NCI-H2171 treated with DMSO at 0.1 percent for 48 hours (cell line): Measurements from ENCODE around the gene JPT2.
A peak's percentile ranks its signal among the peaks of the same experiment; 100 is the strongest.

Experiments used
- DNase-seq: peaks from one replicate; lab custom pipeline; 2025; lab: John Stamatoyannopoulos, UW

JPT2 gene

DNA sequence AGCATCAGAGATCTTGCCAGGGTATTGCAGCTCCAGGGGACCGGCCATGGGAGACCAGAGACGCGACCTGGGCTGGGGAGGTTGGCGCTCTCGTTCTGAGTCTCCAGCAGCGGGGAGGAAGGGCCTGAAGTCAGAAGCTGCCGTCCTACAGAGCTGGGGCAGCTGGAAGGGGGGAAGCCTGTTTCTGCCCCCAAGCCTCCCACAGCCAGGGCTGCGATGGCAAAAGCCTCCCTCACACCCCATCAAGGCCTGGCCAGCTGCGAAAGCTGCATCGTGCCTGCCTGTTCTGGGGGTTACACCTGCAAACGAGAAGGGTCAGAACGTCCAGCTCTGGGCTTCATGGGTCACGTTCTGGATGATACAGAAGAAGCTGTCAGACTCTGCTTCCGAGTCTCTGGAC is 54.0 kb downstream of the JPT2 start:
- no peak for DNase-seq

DNA sequence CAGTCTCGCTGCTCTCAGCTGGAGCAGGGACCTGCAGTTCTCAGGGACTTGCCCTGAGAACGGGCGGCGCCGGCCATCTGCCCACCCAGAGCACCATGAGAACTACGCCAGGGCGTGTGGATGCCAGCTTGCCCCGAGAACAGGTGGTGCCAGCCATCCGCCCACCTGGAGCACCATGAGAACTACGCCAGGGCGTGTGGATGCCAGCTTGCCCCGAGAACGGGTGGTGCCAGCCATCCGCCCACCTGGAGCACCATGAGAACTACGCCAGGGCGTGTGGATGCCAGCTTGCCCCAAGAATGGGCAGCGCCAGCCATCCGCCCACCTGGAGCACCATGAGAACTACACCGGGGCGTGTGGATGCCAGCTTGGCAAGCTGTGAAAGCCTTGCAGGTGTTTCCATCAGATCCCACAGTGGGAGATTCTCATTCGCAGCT is 54.5 kb downstream of the JPT2 start:
- peak; percentile 13 for DNase-seq

- DNase-seq, result no peak
These were observed 56.0 kb downstream of the JPT2 start for GRCh38 chr16:1734123-1734522.

DNA sequence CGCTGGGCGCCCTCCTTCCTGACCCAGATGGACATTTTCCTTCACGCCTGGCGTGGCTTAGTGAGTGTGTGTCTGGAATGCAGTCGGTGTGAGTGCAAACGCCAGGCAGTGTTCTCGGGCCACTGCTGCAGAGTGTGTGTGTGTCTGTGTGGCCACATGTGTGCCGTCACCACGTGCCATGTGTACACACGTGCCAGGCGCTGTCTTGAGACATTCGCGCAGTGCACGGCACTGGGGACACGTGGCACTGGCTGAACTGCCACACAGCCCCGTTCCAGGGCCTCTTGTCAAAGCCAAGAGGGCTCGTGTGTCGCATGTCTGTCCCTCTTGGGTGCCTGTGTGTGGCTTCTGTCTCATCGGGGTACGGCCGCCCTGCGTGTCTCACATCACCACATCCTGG is 56.7 kb downstream of the JPT2 start:
- no peak for DNase-seq

DNA sequence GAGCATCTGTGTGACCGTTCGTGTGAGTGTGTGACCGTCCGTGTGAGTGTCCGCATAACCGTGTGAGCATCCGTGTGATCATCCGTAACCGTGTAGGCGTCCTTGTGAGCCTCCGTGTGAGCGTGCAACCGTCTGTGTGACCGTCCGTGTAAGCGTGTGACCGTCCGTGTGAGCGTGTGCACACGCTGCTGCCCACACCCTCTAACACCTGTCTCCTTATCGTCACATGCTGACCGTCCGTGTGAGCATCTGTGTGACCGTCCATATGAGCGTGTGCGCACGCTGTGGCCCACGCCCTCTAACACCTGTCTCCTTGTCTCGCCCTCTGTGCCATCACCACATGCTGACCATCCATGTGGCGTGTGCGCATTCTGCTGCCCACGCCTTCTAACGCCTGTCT is 62.2 kb downstream of the JPT2 start:
- DNase-seq, result no peak

DNA sequence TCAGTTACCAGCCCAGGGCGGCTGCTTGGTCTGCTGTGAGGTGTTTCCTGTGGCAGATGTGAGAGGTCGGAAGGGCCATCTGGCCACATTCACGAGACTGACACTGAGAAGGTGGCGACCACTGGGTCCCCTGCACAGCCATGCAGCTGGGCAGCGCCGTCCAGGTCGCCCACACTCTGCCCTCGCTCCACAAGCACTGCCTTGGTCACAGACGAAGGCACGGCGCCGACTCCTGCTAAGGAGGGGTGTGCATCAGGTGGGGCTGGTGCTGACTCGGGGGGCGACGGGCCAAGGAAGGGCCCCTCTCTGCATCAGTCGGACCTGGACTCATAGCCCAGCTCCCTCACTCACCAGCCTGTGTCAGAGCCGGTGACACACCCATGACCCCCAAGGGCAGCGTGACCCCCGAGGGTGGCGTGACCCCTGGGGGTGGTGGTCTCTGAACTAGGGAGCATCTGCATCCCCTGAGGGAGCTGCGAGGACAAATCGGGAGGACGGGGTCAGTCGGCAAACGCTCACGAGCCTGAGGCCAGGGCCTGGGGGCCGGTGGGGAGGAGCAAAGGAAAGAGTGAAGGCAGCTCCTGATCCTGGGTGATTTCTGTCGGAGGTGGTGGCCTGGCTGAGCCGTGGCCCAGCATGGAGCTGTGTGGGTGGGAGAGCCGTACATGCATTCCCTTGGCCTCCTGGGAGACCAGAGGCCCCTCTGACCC is 62.9 kb downstream of the JPT2 start:
- no peak for DNase-seq

DNA sequence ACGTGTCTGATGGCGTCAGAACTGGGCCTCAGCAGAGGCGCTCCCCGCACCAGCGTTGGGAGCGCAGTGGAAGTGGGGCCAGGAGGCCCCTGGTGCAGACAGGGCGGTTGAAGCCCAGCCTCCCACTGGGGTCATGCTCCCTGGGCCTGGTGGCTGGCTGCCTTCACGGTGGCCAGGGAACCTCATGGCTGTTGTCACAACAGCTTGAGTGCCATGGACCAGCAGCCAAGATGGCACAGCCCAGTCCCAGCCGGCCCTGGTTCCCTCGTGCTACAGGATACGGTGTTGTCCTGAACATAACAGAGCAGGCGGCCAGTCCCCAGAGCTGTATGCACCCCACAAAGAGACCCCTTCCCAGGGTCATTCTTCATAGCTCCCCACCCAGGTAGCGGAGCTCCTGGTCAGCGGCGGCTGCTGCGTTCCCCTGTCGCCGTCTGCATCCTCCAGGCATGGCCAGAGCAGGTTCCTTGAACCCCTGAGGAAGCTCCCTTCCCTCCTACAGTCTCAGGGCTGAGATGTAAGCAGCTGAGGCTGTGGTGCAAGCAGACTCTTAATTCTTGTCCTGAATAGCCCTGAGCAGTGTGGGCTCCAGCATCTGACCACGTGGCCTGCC is 63.6 kb downstream of the JPT2 start:
- DNase-seq, result no peak

DNA sequence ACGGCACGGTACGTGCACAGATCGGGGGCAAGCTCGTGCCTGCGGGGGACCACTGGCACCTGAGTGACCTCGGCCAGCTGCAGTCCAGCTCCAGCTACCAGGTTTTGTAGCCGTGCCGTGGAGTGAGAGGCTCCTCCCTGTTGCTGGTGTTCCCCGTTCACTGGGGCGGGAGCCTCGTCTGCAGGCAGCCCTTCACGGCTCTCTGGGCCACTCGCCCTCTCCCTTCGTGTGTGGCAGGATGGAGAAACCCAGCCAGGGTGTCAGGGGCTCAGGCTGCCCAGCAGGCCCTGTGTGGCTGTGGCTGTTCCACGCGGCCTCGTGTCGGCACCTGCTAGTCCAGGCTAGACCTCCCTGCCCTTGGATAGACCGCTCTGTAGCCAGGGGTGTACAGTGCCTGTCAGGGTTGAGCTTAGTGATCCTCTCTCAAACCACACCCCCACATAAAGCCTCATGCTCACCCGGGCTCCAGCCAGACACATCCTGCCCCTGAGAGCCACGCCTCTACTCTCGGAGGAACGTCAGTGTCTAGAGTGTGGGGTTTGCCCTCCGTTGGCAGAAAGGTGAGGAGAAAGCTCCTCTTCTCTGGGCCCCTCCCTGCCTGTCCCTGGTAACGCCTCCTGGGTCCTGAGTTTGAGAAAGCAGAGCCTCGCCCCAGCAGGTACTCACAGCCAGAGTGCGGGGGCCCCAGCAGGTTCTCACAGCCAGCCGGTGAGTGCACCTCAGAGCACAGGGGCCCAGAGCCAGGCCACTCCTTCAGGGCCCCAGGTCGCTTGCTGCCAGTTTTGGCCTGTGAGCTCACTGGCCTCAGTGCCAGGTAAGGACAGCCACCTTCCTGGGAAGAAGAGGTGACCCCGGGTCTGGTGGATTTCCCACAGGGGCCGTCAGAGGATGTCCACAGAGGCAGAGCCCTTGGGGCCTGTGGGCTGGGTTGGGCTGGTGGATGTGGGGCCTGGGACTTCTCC is 65.6 kb downstream of the JPT2 start:
- no peak for DNase-seq

- no peak for DNase-seq
These were observed 66.3 kb downstream of the JPT2 start for GRCh38 chr16:1744338-1744840.

DNA sequence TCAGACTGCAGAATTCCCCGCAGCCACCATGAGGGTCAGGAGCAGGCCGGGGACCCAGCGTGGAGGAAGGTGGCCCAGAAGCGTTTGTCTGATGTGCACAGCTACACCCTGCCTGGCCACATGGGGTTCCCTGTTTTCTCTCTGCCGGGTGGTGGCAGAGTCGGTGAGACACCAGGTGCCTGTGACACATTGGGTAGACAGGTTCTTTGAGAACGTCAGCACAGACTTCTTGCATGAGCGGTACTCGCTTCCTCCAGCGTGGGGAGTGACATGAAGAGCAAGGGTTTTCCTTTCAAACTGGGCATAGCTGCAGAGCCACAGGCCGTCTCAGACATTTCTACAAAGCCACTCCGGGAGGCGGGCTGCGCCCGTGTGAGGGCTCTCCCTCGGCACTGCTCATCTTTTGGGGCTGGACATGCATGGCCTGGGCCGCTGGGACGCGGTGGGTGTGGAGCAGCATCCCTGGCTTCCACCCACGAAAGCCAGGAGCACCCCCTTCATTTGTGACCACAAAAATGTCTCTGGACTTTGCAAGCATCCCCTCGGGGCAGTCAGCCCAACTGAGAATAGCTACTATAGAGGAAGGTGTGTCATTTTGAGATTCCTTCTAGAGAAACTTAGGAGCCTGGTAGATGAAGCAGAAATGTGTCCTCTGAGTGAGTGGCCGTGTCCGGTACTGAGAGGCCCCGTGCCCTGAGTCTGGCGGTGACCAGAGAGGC is 67.3 kb downstream of the JPT2 start:
- no peak for DNase-seq

DNA sequence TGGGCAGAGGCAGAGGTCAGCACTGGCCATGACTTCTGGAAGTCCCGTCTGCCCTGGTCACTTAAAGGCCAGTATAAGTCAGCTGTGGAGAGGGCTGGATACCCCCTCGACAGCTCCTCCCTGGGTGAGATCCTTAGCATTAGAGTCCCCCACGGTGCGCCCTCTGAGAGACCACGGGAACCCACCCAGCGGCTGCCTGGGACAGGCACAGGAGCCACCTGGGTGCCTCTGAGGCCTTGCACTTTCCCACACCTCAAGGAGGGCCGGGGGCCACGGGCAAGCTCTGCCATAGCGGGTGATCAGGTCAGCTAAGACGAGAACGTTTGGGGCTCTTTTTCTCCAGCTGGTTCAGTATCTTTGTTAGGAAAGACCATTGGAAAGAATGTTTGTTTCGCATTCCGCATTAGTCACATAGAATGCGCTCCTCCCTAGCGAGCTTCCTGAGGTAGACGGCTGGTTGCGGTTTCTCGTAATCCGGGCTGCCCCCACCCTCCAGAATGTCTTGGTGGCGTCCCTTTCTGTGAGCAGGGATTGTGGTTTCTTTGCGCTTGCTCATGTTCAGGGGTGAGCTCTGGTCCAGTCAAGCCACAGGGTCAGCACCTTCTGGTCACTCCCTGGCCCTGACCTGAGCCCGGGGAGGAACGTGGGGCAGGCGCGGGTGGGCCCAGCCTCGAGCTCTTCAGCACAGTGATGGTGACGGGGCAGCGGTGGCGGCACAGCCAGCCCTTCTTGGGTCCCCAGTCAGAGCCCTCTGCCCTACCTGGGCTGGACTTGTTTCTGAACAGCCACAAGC is 68.0 kb downstream of the JPT2 start:
- DNase-seq, result no peak

DNA sequence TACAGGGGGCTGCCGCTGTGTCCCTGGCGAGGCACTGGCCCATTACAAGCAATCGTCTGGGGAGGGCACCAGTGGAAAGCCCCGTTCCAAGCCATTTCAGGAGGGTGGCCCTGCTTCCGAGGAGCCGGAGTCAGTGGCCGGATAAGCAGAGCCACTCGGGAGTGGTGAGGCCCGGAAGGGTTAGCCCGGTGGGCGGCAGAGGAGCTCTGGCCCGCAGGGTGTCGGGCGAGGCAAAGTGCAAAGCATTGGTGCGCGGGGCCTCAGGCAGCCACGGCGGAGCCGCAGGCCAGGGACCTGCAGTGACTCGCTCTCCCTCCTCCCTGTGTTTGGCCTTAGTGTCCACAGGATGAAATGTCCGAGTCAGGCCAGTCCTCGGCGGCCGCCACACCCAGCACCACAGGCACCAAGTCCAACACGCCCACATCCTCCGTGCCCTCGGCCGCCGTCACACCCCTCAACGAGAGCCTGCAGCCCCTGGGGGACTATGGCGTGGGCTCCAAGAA is 68.7 kb downstream of the JPT2 start:
- DNase-seq, result no peak

DNA sequence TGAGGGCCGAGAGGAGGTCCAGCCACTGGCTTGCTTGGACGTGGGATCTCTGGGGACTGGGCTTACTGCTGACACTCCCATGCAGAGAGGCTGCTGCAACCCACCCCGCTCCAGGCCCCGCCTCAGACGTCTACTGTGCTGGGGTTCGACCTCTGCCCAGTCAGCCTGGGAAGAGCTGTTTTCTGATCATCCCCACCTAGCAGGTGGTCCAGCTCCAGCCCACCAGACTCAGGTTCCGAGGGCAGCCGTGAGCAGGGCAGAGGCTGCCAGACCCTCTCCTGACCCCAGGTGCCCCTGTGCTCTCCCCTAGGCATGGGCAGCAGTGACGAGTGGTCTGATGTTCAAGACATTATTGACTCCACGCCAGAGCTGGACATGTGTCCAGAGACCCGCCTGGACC is 69.9 kb downstream of the JPT2 start:
- DNase-seq, result no peak

- no peak for DNase-seq
These were observed 71.4 kb downstream of the JPT2 start for GRCh38 chr16:1749152-1750117.
